IMR-90 (cell line): ENCODE measurements around the gene ATG9B. TPM values are rescaled to one million over a fixed set of nuclear protein-coding genes. Genes with fewer than 3 reads are reported as not detected.

Experiments
- polyA plus RNA-seq, 3 experiments: library from polyadenylated mRNA; depleted of rRNA; stranded (reverse); fragments of >200 nt; gene quantifications; 2 replicates each; pipeline ENCODE4 v1.2.3, GENCODE V29; 2012; ENCODE audit warnings: low replicate concordance in 1 of 3
- total RNA-seq: library from RNA; depleted of rRNA; stranded (reverse); fragments of >200 nt; gene quantifications from 2 replicates; pipeline ENCODE4 v1.2.3, GENCODE V29; 2012; rRNA removed

The ATG9B gene
- total and polyA plus RNA-seq, 2 of the 4 experiments (the other 2 are of a cell fraction) = 0.18 to 0.91 TPM

Other genes starting within 250 kb of the ATG9B start
- gene TMEM176B, start 224.1 kb downstream of the ATG9B start, total RNA-seq = not detected in 2 replicates
- gene TMEM176B, start 224.1 kb downstream of the ATG9B start, polyA plus RNA-seq (2012; rRNA removed) = not detected in 2 replicates
- not detected in 2 replicates for gene TMEM176A, start 223.7 kb downstream of the ATG9B start, total RNA-seq
- gene TMEM176A, start 223.7 kb downstream of the ATG9B start, polyA plus RNA-seq (2012; rRNA removed) = not detected in 2 replicates
- not detected in 2 replicates for gene AOC1, start 172.0 kb downstream of the ATG9B start, total RNA-seq
- not detected in 2 replicates for gene AOC1, start 172.0 kb downstream of the ATG9B start, polyA plus RNA-seq (2012; rRNA removed)
- gene KCNH2, start 46.2 kb downstream of the ATG9B start, total RNA-seq = 0.56 and 0.90 TPM in 2 replicates
- gene KCNH2, start 46.2 kb downstream of the ATG9B start, polyA plus RNA-seq (2012; rRNA removed) = 1.6 and 2.1 TPM in 2 replicates
- gene NOS3, start 33.5 kb downstream of the ATG9B start, total RNA-seq = 0.28 and 0.72 TPM in 2 replicates
- 2.0 and 2.9 TPM in 2 replicates for gene NOS3, start 33.5 kb downstream of the ATG9B start, polyA plus RNA-seq (2012; rRNA removed)
- gene ABCB8, start 4.0 kb upstream of the ATG9B start, total RNA-seq = 14.7 and 16.3 TPM in 2 replicates
- 26.8 and 27.5 TPM in 2 replicates for gene ABCB8, start 4.0 kb upstream of the ATG9B start, polyA plus RNA-seq (2012; rRNA removed)
- gene ASIC3, start 24.0 kb upstream of the ATG9B start, total RNA-seq = not detected in 2 replicates
- 0.70 and 0.74 TPM in 2 replicates for gene ASIC3, start 24.0 kb upstream of the ATG9B start, polyA plus RNA-seq (2012; rRNA removed)
- gene CDK5, start 33.4 kb upstream of the ATG9B start, total RNA-seq = 22.4 and 24.7 TPM in 2 replicates
- gene CDK5, start 33.4 kb upstream of the ATG9B start, polyA plus RNA-seq (2012; rRNA removed) = 34.8 and 45.6 TPM in 2 replicates
- 25.3 and 29.6 TPM in 2 replicates for gene SLC4A2, start 35.1 kb upstream of the ATG9B start, total RNA-seq
- 91.0 and 112 TPM in 2 replicates for gene SLC4A2, start 35.1 kb upstream of the ATG9B start, polyA plus RNA-seq (2012; rRNA removed)
- gene FASTK, start 56.3 kb upstream of the ATG9B start, total RNA-seq = 41.9 and 53.8 TPM in 2 replicates
- gene FASTK, start 56.3 kb upstream of the ATG9B start, polyA plus RNA-seq (2012; rRNA removed) = 115 and 127 TPM in 2 replicates
- 6.8 and 7.8 TPM in 2 replicates for gene TMUB1, start 59.0 kb upstream of the ATG9B start, total RNA-seq
- gene TMUB1, start 59.0 kb upstream of the ATG9B start, polyA plus RNA-seq (2012; rRNA removed) = 29.8 and 38.3 TPM in 2 replicates
- 33.3 and 35.3 TPM in 2 replicates for gene AGAP3, start 62.0 kb upstream of the ATG9B start, total RNA-seq
- 93.9 and 99.5 TPM in 2 replicates for gene AGAP3, start 62.0 kb upstream of the ATG9B start, polyA plus RNA-seq (2012; rRNA removed)
- gene GBX1, start 143.2 kb upstream of the ATG9B start, total RNA-seq = not detected in 2 replicates
- not detected in 2 replicates for gene GBX1, start 143.2 kb upstream of the ATG9B start, polyA plus RNA-seq (2012; rRNA removed)
- not detected in 2 replicates for gene ASB10, start 162.8 kb upstream of the ATG9B start, total RNA-seq
- gene ASB10, start 162.8 kb upstream of the ATG9B start, polyA plus RNA-seq (2012; rRNA removed) = not detected in 2 replicates
- gene H2BK1, start 186.0 kb upstream of the ATG9B start, total RNA-seq = not detected in 2 replicates
- gene H2BK1, start 186.0 kb upstream of the ATG9B start, polyA plus RNA-seq (2012; rRNA removed) = not detected in 2 replicates
- gene ABCF2, start 202.7 kb upstream of the ATG9B start, total RNA-seq = 100 and 103 TPM in 2 replicates
- 40.3 and 46.2 TPM in 2 replicates for gene ABCF2, start 202.7 kb upstream of the ATG9B start, polyA plus RNA-seq (2012; rRNA removed)
- gene CHPF2, start 208.0 kb upstream of the ATG9B start, total RNA-seq = 26.2 and 26.9 TPM in 2 replicates
- 77.0 and 80.0 TPM in 2 replicates for gene CHPF2, start 208.0 kb upstream of the ATG9B start, polyA plus RNA-seq (2012; rRNA removed)
- 33.1 and 37.5 TPM in 2 replicates for gene SMARCD3, start 224.2 kb upstream of the ATG9B start, total RNA-seq
- gene SMARCD3, start 224.2 kb upstream of the ATG9B start, polyA plus RNA-seq (2012; rRNA removed) = 43.8 and 48.5 TPM in 2 replicates